ENCODE measurements around the gene SLC46A2. TPM values are rescaled to one million over a fixed set of nuclear protein-coding genes. Genes with fewer than 3 reads are reported as not detected.

Gene SLC46A2
- total and polyA plus RNA-seq, 2 of the 13 experiments (the other 11 are each of a cell fraction or from before 2014, with no cell fraction given): not detected

DNA sequence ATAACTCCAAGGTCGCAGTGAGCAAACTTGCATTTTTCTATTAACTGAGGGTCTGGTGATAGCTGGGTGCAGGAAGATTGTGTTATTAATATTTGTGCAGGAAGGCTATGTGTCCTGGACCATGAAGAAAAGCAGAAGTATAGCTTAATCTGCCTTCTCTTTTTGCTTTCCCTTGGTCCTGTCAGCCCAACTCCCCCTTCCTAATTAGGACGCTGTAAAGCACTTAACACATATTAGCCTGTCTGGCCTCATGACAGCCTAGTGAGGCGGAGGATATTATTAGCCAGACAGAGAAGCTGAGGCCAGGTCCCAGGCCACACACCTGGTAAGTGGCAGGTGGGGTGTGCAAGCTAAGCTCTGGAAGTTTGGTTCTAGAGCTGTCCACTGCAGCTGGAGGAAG is 29.5 kb downstream of the SLC46A2 start (continued):
- TF ChIP-seq, protein P1, sequence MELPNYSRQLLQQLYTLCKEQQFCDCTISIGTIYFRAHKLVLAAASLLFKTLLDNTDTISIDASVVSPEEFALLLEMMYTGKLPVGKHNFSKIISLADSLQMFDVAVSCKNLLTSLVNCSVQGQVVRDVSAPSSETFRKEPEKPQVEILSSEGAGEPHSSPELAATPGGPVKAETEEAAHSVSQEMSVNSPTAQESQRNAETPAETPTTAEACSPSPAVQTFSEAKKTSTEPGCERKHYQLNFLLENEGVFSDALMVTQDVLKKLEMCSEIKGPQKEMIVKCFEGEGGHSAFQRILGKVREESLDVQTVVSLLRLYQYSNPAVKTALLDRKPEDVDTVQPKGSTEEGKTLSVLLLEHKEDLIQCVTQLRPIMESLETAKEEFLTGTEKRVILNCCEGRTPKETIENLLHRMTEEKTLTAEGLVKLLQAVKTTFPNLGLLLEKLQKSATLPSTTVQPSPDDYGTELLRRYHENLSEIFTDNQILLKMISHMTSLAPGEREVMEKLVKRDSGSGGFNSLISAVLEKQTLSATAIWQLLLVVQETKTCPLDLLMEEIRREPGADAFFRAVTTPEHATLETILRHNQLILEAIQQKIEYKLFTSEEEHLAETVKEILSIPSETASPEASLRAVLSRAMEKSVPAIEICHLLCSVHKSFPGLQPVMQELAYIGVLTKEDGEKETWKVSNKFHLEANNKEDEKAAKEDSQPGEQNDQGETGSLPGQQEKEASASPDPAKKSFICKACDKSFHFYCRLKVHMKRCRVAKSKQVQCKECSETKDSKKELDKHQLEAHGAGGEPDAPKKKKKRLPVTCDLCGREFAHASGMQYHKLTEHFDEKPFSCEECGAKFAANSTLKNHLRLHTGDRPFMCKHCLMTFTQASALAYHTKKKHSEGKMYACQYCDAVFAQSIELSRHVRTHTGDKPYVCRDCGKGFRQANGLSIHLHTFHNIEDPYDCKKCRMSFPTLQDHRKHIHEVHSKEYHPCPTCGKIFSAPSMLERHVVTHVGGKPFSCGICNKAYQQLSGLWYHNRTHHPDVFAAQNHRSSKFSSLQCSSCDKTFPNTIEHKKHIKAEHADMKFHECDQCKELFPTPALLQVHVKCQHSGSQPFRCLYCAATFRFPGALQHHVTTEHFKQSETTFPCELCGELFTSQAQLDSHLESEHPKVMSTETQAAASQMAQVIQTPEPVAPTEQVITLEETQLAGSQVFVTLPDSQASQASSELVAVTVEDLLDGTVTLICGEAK (IDR thresholded peaks at IDR 0.05): no peak
- TF ChIP-seq, protein P1 (CRISPR knock-in tag; IDR thresholded peaks at IDR 0.05): no peak
- TF ChIP-seq, protein P2, sequence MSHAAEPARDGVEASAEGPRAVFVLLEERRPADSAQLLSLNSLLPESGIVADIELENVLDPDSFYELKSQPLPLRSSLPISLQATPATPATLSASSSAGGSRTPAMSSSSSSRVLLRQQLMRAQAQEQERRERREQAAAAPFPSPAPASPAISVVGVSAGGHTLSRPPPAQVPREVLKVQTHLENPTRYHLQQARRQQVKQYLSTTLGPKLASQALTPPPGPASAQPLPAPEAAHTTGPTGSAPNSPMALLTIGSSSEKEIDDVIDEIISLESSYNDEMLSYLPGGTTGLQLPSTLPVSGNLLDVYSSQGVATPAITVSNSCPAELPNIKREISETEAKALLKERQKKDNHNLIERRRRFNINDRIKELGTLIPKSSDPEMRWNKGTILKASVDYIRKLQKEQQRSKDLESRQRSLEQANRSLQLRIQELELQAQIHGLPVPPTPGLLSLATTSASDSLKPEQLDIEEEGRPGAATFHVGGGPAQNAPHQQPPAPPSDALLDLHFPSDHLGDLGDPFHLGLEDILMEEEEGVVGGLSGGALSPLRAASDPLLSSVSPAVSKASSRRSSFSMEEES (CRISPR knock-in tag; IDR thresholded peaks at IDR 0.05): no peak
- TF ChIP-seq ZNF619 (CRISPR knock-in tag; IDR thresholded peaks at IDR 0.05) (no peak), ZNF75D (CRISPR knock-in tag; IDR thresholded peaks at IDR 0.05; ENCODE audit: borderline replicate concordance) (no peak), RBM39 (IDR thresholded peaks at IDR 0.05; ENCODE audit: low read depth, low read length, poor library complexity, severe bottlenecking) (no peak), ZNF253 (CRISPR knock-in tag; IDR thresholded peaks at IDR 0.05; ENCODE audit: borderline replicate concordance) (no peak), NR2F1 (CRISPR knock-in tag; IDR thresholded peaks at IDR 0.05) (no peak), NFYC (CRISPR knock-in tag; IDR thresholded peaks at IDR 0.05) (no peak)
- TF ChIP-seq, protein P3, sequence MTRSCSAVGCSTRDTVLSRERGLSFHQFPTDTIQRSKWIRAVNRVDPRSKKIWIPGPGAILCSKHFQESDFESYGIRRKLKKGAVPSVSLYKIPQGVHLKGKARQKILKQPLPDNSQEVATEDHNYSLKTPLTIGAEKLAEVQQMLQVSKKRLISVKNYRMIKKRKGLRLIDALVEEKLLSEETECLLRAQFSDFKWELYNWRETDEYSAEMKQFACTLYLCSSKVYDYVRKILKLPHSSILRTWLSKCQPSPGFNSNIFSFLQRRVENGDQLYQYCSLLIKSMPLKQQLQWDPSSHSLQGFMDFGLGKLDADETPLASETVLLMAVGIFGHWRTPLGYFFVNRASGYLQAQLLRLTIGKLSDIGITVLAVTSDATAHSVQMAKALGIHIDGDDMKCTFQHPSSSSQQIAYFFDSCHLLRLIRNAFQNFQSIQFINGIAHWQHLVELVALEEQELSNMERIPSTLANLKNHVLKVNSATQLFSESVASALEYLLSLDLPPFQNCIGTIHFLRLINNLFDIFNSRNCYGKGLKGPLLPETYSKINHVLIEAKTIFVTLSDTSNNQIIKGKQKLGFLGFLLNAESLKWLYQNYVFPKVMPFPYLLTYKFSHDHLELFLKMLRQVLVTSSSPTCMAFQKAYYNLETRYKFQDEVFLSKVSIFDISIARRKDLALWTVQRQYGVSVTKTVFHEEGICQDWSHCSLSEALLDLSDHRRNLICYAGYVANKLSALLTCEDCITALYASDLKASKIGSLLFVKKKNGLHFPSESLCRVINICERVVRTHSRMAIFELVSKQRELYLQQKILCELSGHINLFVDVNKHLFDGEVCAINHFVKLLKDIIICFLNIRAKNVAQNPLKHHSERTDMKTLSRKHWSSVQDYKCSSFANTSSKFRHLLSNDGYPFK (CRISPR knock-in tag; IDR thresholded peaks at IDR 0.05; ENCODE audit: borderline replicate concordance): no peak
- TF ChIP-seq, protein P4, sequence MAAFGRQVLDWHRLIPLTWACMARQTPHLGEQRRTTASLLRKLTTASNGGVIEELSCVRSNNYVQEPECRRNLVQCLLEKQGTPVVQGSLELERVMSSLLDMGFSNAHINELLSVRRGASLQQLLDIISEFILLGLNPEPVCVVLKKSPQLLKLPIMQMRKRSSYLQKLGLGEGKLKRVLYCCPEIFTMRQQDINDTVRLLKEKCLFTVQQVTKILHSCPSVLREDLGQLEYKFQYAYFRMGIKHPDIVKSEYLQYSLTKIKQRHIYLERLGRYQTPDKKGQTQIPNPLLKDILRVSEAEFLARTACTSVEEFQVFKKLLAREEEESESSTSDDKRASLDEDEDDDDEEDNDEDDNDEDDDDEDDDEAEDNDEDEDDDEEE (CRISPR knock-in tag; IDR thresholded peaks at IDR 0.05): no peak
- TF ChIP-seq, protein P5, sequence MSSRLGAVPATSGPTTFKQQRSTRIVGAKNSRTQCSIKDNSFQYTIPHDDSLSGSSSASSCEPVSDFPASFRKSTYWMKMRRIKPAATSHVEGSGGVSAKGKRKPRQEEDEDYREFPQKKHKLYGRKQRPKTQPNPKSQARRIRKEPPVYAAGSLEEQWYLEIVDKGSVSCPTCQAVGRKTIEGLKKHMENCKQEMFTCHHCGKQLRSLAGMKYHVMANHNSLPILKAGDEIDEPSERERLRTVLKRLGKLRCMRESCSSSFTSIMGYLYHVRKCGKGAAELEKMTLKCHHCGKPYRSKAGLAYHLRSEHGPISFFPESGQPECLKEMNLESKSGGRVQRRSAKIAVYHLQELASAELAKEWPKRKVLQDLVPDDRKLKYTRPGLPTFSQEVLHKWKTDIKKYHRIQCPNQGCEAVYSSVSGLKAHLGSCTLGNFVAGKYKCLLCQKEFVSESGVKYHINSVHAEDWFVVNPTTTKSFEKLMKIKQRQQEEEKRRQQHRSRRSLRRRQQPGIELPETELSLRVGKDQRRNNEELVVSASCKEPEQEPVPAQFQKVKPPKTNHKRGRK (CRISPR knock-in tag; IDR thresholded peaks at IDR 0.05): no peak
